Limb (tissue), 2 donors: ENCODE measurements around the gene MLLT1.

Experiments used
- DNase-seq, 2 donors: peaks; one replicate each; pipeline ENCODE4 v3.0.0-alpha.2; 2016; ENCODE audit errors: extremely low spot score in 2 of 2

The MLLT1 gene

DNA sequence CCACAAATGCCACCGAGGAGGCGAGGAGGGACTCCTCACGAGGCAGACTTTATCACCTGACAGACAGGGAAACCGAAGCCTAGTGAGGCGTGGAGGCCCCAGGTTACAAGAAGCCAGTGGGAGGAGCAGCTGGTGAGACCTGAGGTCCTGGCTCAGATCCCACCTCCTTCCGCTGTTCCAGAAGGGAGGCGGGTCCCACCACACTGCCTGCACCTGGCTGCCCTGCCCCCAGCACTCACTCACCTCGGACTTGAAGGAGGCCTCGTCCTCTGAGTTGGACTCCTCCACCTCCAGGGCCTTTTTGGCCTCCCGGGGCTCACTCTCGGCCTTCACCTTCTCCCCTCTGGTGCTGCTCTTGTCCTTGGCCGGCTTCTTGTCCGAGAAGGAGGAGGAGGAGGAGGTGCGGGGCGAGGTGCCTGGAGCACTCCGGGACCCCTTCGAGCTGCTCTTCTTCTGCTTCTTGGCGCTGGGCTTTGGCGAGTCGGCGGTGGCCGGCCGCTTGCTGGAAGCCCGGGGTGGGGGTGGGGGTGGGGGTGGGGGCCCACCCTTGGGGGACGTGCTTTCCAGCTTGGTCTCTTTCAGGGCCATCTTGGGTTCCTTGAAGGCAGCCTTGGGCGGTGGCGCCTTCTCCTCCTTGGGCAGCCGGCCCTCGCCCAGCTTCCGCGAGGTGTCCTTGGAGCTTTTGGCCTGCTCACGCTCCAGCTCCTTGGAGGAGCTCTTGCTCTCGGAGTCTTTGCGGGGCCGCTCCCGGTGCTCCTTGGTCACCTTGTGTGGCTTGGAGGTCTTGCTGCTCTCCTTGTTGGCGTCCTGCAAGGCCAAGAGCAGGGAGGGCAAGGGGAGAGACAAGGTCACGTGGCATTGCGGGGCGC is 57.7 kb downstream of the MLLT1 start:
- no peak for DNase-seq

DNA sequence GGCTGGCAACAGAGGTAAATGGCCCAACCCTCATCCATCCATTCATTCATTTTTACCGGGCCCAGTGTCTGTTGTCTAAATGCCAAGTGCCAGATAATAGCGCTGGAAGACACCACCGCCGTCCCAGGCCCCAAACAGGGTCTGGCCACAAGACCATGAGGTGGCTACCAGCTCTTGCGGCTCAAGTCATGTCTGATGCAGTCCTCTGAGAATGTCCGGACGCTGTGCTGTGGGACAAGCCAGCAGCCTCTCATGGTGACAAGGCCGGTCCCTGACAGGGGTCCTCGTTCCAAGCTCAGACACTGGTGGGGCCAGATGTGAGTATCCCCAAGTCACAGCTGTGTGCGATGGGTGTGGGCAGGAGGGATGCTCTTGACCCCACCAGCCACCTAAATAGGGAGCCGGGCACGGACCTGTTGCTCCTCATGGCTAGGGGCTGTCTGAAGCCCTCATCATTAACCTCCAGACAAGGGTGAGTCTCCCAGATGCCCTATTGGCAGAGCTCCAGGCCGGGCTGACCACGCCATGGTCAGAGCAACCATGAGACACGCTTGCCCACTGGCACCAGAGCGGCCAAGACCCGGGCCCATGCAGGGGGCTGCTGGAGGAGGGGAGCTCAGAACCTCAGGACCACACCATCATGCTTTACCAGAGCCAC is 58.4 kb downstream of the MLLT1 start:
- DNase-seq: no peak

DNA sequence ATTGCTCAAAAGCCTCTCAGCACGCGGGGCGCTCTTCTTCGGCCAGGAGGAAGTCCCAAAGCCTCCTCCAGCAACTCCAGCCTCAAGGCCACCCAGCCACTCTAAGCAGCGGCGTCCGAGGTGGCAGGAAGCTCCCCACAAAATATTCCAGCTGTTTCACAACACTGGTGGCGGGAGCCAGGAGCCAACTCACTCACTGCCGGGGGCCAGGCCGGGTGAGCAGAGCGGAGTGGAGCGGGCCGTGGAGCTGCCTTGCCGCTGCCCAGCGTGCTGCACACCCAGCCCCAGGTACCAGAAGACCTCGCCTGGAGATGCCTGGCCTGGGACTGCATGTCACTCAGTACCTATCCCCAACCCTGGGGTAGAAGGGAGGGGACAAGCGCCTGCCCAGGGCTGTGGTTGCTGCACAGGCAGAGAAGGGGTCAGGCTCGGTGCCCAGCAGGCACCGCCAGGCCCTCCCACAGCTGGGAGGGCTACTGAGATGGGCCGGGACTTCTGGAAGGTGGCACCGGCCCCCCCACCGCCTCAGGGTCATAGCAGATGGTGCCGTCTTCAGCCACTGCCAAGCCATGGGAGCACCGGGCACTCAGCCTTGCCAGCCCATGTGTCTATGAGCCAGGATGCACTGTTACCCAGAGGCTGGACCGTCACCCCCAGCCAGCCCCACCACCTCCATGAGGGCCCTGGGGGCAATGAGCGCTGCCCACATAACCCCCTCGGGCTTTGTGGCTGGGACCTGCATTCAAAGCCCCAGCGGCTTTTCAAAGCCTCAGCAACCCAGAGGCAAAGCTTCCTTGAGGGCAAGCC is 59.2 kb downstream of the MLLT1 start:
- no peak for DNase-seq

DNA sequence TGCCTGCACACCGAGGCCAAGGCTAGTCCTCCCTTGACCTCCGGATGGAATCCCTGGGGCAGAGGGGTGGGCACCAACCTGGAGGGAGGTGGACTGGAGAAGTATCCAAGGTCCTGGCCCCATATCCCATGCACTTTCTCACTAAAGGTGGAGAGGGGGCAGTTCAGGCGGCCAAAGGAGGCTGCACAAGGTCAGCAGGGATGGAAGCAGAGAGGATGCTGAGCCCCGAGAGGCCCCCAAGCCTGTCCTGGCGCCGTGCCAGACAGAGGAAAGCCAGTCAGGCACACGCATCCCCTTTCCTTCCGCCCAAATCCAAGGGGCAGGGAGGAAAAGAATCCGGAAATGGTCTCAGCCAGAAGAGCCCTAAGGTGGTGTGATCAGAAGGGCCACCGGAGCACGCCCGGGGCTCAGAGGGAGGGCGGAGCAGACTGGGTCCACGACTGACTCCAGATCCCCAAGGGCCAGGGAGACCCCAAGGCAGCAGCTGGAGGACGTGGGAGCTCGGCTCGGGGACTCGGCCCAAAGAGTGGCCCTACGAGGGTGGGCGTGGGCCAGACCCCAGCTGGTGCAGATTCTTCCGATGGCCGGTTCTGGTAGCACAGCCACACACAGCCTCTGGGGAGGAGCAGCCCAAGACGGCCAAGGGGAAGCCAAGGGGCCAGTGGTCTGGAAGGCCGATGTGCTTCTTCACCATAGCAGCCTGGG is 60.0 kb downstream of the MLLT1 start:
- DNase-seq: no peak

DNA sequence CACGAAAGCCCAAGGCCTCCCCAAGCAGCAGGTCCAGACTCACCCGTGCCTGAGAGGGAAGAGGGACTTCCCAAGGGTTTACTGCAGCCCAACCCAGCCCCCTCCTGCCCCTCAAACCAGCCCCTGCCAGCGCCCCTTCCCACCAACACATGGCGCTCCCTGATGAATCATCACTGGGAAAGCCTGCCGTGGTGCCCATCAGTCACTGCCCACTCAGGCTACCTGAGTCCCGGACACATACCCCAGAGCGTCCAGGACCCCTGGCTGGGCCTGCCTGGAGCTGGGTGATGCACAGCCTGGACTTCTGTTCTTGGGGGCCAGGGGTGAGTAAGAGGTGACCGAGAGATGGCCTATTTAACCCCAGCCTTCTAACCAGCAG is 60.6 kb downstream of the MLLT1 start:
- no peak for DNase-seq

DNA sequence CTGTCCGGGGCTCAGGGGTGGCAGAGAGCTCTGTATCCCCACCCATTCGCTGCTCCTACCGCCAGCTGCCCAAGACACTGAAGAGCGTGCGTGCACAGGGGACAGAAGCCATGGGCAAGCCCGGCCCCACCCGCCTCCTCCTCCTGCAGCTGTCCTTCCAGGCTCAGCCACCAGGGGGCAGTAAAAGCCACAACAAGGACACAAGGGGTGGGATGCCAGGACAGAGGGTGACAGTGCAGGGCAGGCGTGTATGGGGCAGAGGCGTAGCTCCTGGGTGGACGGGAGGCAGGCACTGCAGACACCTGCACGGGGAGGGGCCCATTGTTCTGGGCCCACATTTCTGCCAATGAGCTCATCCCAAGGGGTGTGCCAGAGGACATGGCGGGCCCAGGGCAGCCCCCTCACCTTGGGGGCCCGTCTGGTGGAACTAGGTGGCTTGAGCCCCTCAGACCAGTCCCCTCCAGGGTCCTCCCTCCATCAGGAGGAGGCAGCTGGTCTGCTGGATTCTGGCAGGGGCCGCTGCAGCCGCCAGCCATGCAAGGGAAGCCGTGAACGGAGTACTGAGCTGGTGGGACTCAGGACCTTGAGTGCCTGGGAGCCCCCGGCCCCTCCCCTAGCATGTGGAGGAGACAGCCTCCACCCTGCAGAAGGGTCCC is 61.2 kb downstream of the MLLT1 start:
- peak; percentile 78 to 93 for DNase-seq

DNA sequence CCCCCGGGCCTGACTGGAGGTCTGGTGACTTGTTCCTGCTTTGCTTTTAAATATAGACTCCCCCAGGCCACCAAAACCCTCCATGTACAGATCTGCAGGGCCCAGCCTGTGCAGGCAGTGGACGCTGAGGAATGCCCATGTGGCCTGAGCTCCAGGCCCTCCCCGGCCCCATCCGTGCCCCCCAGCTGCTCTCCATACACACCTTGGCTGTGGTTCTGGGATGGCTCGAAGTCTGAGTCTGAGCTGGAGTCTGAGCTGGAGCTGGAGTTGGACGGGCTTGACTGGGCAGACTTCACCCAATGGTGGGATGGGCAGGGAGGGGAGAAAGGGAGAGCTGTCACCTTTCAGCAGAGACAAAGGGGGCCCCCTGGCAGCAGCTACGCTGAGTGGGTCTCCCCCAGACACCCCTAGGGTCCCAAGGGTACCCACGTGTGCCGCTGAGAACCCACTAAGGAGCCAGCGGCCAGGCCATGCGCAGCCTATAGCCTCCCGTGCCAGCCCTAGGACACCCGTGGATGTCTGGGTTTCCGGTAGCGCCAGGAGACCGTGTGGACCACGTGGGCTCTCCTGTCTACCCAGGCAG is 61.9 kb downstream of the MLLT1 start:
- no peak for DNase-seq

DNA sequence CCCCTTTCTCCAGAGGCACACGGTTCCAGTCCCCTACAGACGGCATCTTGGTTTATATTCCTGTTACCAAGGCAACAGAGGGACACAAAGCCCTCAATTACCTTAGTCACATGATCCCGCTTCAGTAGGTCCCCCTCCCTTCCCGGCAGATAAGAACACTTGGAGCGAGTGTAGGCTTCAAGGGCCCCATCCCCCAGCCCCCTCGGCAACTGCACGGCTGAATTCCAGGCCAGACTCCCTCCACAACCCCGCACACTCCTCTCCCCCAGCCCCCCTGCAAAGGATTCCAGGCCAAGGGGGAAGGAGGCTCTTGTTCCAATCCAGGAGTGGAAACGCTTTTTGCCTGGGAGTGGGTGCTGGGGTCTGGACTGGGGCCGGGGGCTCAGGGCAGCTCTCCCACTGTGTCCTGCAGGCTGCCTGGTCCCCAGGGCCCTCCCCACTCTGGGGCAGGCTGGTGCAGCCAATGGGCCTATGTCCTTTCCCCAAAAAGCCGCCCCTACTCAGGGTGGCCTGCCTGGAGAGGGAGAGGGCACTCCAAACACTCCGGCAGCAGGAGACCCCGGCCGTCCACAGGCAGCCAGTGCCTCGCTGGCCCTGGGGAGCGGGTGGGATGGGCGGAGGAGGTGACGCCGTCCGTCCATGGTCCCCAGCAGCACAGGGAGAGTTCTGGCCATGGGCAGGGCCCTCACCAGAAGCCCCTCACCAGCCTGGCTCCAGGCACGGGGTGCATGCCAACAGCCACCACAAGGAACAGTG is 62.6 kb downstream of the MLLT1 start:
- peak; percentile 88 to 90 for DNase-seq

DNA sequence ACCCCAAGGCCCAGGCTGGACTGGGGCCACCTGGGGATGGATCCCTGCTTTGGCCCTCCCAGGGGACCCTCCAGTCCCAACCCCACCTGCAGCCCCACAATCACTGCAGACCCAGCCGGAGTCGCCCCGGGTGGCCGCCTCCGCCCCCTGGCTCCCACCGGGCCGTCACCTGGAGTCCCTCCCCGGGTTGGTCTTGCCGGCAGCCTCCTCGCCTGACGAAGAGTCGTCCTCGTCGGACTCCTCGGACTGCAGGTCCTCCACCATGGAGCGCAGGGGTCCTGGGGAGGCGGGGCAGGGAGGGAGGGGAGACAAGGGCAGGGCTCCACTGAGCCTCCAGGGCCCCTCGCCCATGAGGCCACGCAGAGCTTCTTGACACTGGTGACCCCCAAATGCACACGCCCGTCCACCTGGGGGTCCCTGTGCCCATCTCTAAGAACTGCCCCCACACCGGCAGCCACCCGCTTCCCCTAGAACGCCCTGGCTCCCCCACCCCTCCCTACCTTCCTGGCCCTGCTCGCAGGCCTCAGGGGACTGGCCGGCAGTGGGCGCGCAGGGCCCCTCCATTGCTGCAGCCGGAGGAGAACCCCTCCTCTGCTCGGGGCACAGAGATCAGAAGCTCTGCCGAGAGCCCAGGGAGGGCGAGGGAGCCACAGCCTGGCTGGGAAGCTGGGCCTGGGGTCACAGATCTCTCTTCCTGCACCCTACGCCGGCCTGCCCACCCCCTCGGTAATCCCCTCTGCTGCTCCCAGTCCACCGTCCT is 63.4 kb downstream of the MLLT1 start:
- DNase-seq: no peak

DNA sequence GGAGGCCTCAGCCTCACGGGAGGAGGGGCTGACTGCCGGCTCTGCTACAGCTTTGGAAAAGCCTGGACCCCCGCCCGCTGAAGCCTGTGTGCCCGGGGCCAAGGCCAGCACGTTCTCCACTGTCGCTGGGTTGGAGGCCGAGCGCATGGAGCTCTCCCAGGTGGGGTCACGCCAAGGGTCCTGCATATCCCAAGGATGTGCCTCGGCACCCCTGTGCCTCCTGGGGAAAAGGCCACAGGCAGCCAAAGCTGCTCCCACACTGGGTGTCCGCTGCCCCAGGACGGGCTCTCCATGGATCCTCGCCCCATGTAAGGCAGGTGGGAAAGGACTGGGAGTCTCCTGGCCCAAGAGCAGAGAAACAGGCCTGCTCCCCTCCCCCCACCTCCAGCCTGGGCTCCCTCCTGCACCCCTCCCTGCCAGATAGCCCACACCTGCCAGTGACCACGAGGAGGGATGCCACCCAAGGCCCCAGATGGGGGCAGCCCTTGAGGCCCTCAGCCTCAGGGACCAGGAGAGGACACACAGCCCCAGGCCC is 64.0 kb downstream of the MLLT1 start:
- no peak for DNase-seq

DNA sequence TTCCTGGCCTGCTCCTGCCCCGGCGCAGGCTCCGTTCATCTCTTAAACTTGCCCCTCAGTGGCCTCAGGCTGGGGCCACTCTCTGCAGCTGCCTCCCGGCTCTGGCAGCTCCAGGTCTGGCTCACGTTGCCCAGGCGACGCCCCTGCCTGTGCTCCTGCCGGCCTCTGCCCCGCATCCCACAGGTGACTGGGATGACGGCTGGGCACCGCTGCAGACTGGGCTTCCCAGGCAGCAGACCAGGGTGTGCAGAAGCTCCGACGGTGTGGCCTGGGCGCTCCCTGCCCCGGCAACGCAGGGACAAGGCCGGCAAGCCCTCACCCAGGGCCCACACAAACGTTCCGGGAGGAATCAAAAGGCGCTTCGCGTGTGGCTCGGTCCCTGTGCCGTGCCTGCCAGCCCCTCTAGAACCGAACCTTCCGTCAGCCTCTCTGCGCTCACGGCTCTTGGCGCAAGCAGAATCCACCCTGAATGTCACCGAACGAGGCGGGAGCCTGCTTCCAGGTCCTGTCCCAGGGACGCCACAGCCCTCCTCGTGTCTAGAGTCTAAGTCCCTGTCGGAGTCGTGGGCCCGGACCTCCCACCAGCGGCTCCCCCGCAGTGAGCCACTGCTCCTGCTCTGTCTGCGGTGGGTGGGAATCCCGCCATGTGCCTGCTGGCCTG is 64.8 kb downstream of the MLLT1 start:
- no peak for DNase-seq

DNA sequence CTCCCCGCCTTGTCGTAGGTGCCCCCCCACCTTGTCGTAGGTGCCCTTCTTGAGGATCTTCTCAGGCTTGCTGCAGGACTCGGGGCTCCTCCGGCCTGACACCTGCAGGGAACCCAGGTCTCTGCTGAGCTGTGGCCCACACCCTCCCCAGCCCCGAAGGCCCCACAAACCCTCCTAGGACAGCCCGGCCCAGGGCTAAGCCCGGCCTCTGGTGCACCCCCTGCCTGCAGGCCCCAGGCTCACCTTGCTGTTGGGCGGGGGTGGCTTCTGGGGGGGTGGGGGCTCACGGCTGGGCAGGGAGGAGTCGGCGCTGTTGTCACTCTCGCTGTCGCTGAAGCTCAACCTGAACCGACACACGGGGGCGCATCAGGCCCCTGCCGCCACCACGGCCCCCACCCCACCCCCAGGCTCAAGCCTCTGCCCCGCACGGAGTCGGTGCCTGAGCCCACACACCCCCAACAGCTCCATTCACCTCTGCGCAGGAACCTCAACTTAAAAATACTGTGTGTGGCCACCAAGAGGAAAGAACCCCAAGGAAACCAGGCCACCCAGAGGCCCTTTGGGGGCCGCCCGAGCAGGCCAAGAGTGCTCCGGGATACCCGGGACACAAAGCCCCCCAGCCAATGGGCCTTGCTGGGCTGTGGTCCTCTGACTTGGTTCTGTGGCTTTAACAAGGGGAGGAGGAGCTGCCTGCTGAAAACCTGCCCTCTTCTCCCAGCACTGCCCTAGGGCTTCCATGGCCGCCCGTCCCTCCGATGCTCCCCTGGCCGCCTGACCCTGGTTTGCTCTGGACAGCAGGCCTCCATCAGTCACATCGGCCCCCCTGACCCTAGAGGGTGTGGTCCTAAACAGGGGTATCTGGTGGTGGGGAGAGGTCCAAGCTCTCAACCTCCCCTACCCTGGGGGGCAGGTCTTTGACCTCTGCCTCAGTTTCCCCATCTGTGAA is 65.8 kb downstream of the MLLT1 start:
- no peak for DNase-seq

DNA sequence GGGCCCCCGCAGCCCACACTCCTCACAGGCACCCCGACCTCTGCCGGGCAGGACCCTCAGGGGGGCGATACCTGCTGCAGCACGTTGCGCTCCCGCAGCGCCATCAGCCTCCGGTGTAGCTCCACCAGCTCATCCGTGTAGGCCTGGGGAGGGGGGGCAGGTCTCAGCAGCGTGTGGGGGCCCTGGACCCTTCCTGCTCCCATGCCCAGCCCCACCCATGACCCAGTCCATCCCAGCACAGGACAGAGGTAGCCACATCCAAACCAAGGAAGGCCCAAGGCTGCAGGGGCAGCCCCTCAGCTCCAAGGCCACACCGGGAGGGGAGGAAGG is 66.5 kb downstream of the MLLT1 start:
- no peak for DNase-seq

DNA sequence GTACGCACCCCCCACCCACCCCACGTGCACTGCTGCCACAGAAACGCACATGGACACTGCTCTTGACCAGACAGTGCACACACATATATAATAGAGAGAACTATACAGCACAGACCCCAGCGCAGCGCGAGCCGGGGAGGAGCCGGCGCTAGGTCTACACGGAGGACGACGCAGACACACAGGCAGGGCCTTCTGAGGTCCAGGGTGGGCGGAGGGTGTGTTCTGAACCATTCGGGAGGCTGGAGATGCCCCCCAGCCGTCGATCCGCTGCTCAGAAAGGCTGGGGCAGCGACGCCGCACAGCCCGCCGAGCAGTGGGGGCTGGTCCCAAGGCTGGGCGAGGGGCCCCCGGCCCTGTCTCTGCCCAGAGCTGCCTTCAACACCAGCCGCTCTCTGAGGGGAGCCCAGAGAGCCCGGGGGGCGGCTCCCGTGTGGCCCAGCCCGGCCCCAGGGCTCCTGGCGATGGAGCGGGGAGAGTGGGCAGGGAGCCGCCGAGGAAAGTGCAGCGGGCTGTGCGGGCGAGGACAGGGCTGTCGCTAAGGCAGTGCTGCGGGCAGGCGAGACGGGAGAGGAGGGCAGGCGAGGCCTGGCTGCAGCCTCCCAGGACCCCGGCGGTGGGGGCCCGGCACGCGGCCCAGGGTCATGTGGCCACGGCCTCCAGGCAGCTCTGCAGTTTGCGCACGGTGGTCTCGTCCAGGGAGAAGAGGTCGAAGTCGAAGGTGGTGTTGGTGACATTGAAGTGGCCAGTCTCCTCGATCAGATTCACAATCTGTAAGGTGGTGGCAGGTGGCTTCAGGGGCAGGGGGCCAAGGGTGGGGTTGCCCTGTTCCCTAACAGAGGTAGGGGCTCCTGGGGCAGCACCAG is 67.1 kb downstream of the MLLT1 start:
- DNase-seq: no peak

DNA sequence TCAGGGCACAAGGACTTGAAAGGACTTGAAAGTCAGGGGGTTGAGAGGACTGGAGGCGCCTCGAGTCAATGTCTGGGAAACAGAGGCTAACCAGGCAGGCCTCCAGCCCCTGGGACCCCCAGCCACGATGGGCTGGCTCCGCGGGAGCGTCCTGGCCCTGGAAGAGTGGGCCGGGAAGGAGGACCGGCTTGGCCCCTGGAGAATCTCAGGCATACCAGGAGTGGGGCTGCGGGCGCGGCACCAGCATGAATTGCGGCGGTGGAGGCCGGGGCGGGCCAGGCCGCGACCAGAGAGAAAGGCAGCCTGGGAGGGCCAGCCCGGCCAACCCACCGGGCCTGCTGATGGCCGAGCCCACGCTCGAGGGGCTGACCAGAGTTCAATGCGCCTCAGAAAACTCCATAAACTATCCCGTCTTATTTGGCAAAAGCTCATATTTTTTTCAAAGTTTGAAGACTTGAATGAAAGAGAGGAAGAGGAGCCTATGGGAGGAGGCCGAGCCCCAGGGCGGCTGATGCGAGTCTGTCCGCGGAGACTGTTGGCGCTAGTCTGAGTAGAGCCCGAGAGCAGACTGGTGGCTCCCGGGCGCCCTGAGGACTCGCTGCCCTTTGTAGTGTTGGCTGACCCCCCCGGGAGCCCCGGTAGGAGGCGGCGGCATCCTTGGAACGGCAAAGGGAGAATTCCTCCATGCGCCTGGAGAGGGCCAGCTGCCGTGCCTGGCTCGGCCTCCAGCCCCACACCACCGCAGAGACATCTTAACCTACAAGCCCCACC is 68.0 kb downstream of the MLLT1 start:
- DNase-seq: no peak
